Endothelial cell (in vitro differentiated cells): ENCODE data around the gene CEACAM21. TPM values are rescaled to one million over a fixed set of nuclear protein-coding genes. Genes with fewer than 3 reads are reported as not detected.

Source experiments
- DNase-seq: peaks from one replicate; pipeline ENCODE4 v3.0.0; 2021; ENCODE audit warnings: low spot score
- H3K27ac Mint-ChIP-seq: one replicate; pipeline ENCODE4 v1.8.0; 2021; ENCODE audit warnings: mixed read lengths, inconsistent platforms; ENCODE audit not compliant: unreplicated experiment
- H3K27me3 Mint-ChIP-seq: one replicate; pipeline ENCODE4 v1.8.0; 2021; ENCODE audit warnings: mild to moderate bottlenecking, moderate library complexity, mixed read lengths, inconsistent platforms; ENCODE audit not compliant: unreplicated experiment
- H3K36me3 Mint-ChIP-seq: one replicate; pipeline ENCODE4 v1.8.0; 2021; ENCODE audit warnings: mild to moderate bottlenecking, low read depth, mixed read lengths, inconsistent platforms; ENCODE audit not compliant: unreplicated experiment
- H3K4me1 Mint-ChIP-seq: one replicate; pipeline ENCODE4 v1.8.0; 2021; ENCODE audit warnings: mild to moderate bottlenecking, mixed read lengths, inconsistent platforms; ENCODE audit not compliant: unreplicated experiment
- H3K4me3 Mint-ChIP-seq: one replicate; pipeline ENCODE4 v1.8.0; 2021; ENCODE audit warnings: mild to moderate bottlenecking, mixed read lengths, inconsistent platforms; ENCODE audit not compliant: unreplicated experiment
- H3K9me3 Mint-ChIP-seq: one replicate; pipeline ENCODE4 v1.8.0; 2021; ENCODE audit warnings: mixed read lengths, inconsistent platforms; ENCODE audit not compliant: unreplicated experiment
- CTCF ChIP-seq: fragments of 200-600 bp; sonication (generic); IDR thresholded peaks from one replicate; pipeline ENCODE4 v1.5.0; 2021; ENCODE audit warnings: antibody characterized with exemption; ENCODE audit not compliant: unreplicated experiment
- total RNA-seq: library from RNA; stranded (reverse); fragmentation: NEBNext Ultra II Directional; extraction: Animal tissue kit (Norgen Biotek cat#: 25700); gene quantifications from one replicate; pipeline ENCODE4 v1.2.1, GENCODE V29; 2021; ENCODE audit not compliant: unreplicated experiment

CEACAM21 gene
- total RNA-seq, 1 donor from 2014 or later, result 74.1 TPM

DNA sequence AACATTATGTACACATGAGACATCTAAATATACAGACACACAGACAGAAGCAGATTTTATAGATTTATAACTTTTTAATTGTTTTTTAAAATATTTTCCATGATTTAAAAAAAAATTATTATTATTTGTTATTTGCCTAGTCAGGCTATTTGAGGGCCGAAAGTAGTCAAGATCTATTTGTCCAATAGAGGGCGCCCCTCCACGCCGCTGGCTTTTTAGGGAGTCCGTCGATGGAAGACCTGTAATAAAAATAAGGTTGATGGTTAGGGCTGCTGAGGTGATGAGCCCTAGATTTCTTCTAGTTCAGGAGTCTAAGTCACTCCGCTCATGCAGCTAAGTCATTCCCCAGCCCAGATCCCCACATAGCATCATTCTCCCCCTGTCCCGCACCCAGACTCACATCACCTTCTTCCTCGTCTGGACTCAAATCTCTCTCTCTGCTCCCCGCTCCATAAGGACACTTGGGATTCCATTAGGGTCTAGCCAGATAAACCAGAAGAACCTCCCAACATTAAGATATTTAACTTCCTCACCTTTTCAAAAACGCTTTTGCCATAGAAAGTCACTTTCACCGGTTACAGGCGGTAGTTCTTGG is 33.9 kb upstream of the CEACAM21 start:
- peak; percentile 71 for DNase-seq
- H3K9me3 Mint-ChIP-seq, result peaks cover 7% of the 10 kb centered on the region
- H3K4me1 Mint-ChIP-seq, result peaks cover 48% of the 10 kb centered on the region
- H3K4me3 Mint-ChIP-seq, result no peak overlapping the region
- TF ChIP-seq CTCF, result peak; percentile 82
- peaks cover 27% of the 10 kb centered on the region for H3K36me3 Mint-ChIP-seq
- no peak overlapping the region for H3K27ac Mint-ChIP-seq
- H3K27me3 Mint-ChIP-seq, result peaks cover 4% of the 10 kb centered on the region

DNA sequence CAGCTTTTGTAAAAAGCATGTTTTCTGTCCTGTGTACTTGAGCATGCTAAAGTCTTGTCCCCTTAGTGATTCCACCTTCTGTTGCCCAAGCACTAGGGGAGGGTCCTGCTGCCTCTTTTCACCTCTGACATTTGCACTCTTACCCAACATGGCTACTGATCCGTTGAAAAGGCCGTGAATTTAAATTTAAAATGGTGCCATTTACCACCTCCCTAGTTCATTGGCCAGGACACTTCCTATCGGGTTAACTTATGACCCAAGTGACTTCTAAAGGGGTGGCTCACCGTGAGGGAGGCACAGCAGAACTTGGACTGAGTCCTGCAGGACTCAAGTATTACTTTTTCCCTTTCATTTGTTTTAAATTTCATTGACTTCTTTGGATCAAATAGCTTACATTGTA is 33.3 kb upstream of the CEACAM21 start:
- H3K4me3 Mint-ChIP-seq, result no peak overlapping the region
- H3K27me3 Mint-ChIP-seq, result peaks cover 4% of the 10 kb centered on the region
- peaks cover 22% of the 10 kb centered on the region for H3K36me3 Mint-ChIP-seq
- no peak overlapping the region for H3K27ac Mint-ChIP-seq
- DNase-seq, result no peak
- peaks cover 52% of the 10 kb centered on the region for H3K4me1 Mint-ChIP-seq
- no peak for TF ChIP-seq CTCF
- H3K9me3 Mint-ChIP-seq, result peaks cover 7% of the 10 kb centered on the region

DNA sequence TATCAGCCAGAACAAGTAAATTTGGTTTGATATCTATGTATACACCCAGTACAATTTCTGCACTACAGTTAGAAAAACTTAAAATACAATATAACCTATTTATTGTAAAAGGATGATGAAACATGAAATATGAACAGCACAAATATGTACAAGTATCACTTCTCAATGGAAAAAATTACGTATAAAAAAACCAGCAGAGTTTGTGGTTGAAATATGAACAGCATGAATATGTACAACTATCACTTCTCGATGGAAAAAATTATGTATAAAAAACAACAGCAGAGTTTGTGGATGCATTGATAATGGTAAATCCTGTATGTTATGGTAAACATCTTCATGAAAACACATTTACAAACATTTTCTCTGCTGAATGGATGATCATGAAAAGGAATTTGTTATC is 32.4 kb upstream of the CEACAM21 start:
- Mint-ChIP-seq H3K9me3 (peaks cover 6% of the 10 kb centered on the region), H3K27ac (no peak overlapping the region), H3K4me3 (no peak overlapping the region), H3K4me1 (peaks cover 57% of the 10 kb centered on the region), H3K27me3 (peaks cover 4% of the 10 kb centered on the region), H3K36me3 (peaks cover 14% of the 10 kb centered on the region)
- no peak for TF ChIP-seq CTCF
- no peak for DNase-seq

- H3K4me1 Mint-ChIP-seq, result peaks cover 60% of the 10 kb centered on the region
- H3K4me3 Mint-ChIP-seq, result peak overlapping the region; percentile 28
- H3K36me3 Mint-ChIP-seq, result peaks cover 10% of the 10 kb centered on the region
- peaks cover 6% of the 10 kb centered on the region for H3K9me3 Mint-ChIP-seq
- no peak for TF ChIP-seq CTCF
- peaks cover 4% of the 10 kb centered on the region for H3K27me3 Mint-ChIP-seq
- H3K27ac Mint-ChIP-seq, result peak overlapping the region; percentile 80
- no peak for DNase-seq
Measured at GRCh38 chr19:41545547-41545946, 30.4 kb upstream of the CEACAM21 start.

DNA sequence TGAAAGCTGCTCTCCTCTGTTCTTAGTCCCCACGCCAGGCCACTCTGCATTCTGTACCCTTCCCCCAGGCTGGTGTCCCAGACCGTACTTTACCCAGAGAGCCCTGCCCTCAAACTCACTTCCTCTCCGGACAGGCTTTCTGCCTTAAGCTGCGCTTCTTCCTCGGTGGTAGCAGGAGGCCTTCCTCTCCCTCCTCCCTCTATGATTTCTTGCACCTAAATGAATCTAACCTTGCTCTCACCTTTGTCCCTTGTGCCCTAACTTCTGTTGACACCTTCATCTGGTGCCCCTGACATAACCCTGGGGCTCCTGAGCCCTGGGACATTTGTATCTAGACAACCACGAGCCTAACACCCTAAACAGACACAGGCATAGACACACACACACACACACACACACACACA is 29.6 kb upstream of the CEACAM21 start:
- no peak for DNase-seq
- no peak for TF ChIP-seq CTCF
- Mint-ChIP-seq H3K9me3 (peaks cover 10% of the 10 kb centered on the region), H3K27me3 (peaks cover 4% of the 10 kb centered on the region), H3K4me3 (peak overlapping the region; percentile 48), H3K4me1 (peaks cover 62% of the 10 kb centered on the region), H3K36me3 (peaks cover 17% of the 10 kb centered on the region), H3K27ac (peak overlapping the region; percentile 80)
